Transverse colon (tissue), 4 donors: ENCODE data around the gene LMO1.

Experiments used
- CTCF ChIP-seq, 5 experiments: fragments of 200-600 bp in 3 of 5; fragments of 450-650 bp in 2 of 5; sonication (generic) in 3 of 5; IDR thresholded peaks; 1 replicate in 2 of 5; 2 replicates in 3 of 5; pipeline ENCODE4 v1.5.1; 2016 to 2017; ENCODE audit warnings: antibody characterized with exemption in 5 of 5, inconsistent platforms in 3 of 5, mild to moderate bottlenecking in 2 of 5, moderate library complexity in 1 of 5
- EP300 ChIP-seq: sonication (generic); formaldehyde crosslinking; IDR thresholded peaks from one replicate; pipeline ENCODE4 v1.6.1; 2017; ENCODE audit warnings: antibody characterized with exemption, low read depth
- POLR2AphosphoS5 ChIP-seq, 3 donors: sonication (generic); formaldehyde crosslinking; IDR thresholded peaks; one replicate each; pipeline ENCODE4 v1.6.1; 2016; ENCODE audit warnings: antibody characterized with exemption in 3 of 3

GRCh38 chr11:8287703-8288102 is 24.0 kb upstream of the LMO1 start:
- TF ChIP-seq POLR2AphosphoS5 (IDR thresholded peaks at IDR 0.05) (no peak), EP300 (no peak), CTCF (IDR thresholded peaks at IDR 0.05) (no peak)
